Measurements from ENCODE around the gene TICAM1.
"Not testable (repeated sequence)": the region's sequence is repeated elsewhere in the genome, so short reads cannot be mapped to it uniquely, and the experiment has no call there.

TICAM1 gene

GRCh38 chr19:4843647-4843965 lies 12.1 kb upstream of the TICAM1 start:
- H3K4me3 ChIP-seq (ENCODE audit: low read depth, low read length) = no peak overlapping the region
- no peak for TF ChIP-seq POLR2A (IDR thresholded peaks at IDR 0.05; ENCODE audit: extremely low read depth, insufficient read length)
- TF ChIP-seq CTCF (IDR thresholded peaks at IDR 0.05; ENCODE audit: low read depth, low read length) = no peak
- no peak for TF ChIP-seq MYC (IDR thresholded peaks at IDR 0.05; ENCODE audit: low read depth, low read length)
- TF ChIP-seq MAX (IDR thresholded peaks at IDR 0.05; ENCODE audit: low read depth, low read length) = no peak
- DNase-seq (ENCODE audit: low read depth) = no peak

- H3K4me3 ChIP-seq (ENCODE audit: low read depth, low read length) = no peak overlapping the region
- no peak for TF ChIP-seq MAX (IDR thresholded peaks at IDR 0.05; ENCODE audit: low read depth, low read length)
- TF ChIP-seq CTCF (IDR thresholded peaks at IDR 0.05; ENCODE audit: low read depth, low read length) = no peak
- TF ChIP-seq MYC (IDR thresholded peaks at IDR 0.05; ENCODE audit: low read depth, low read length) = no peak
- no peak for TF ChIP-seq POLR2A (IDR thresholded peaks at IDR 0.05; ENCODE audit: extremely low read depth, insufficient read length)
- no peak for DNase-seq (ENCODE audit: low read depth)
Measured at GRCh38 chr19:4839192-4839591, 7.7 kb upstream of the TICAM1 start.

- TF ChIP-seq POLR2A (IDR thresholded peaks at IDR 0.05; ENCODE audit: extremely low read depth, insufficient read length) (no peak), CTCF (IDR thresholded peaks at IDR 0.05; ENCODE audit: low read depth, low read length) (no peak), MAX (IDR thresholded peaks at IDR 0.05; ENCODE audit: low read depth, low read length) (no peak)
- no peak for DNase-seq (ENCODE audit: low read depth)
- no peak overlapping the region for H3K4me3 ChIP-seq (ENCODE audit: low read depth, low read length)
Measured at GRCh38 chr19:4832776-4833175, 1.3 kb upstream of the TICAM1 start.

- not testable (repeated sequence) for DNase-seq (ENCODE audit: low read depth)
Measured at GRCh38 chr19:4831979-4832340, 448 bp upstream of the TICAM1 start.

GRCh38 chr19:4830768-4831265 lies 695 bp downstream of the TICAM1 start:
- DNase-seq (ENCODE audit: low read depth) = no peak
- TF ChIP-seq POLR2A (IDR thresholded peaks at IDR 0.05; ENCODE audit: extremely low read depth, insufficient read length) = no peak
- TF ChIP-seq CTCF (IDR thresholded peaks at IDR 0.05; ENCODE audit: low read depth, low read length) = no peak
- TF ChIP-seq MYC (IDR thresholded peaks at IDR 0.05; ENCODE audit: low read depth, low read length) = no peak
- no peak for TF ChIP-seq MAX (IDR thresholded peaks at IDR 0.05; ENCODE audit: low read depth, low read length)
- no peak overlapping the region for H3K4me3 ChIP-seq (ENCODE audit: low read depth, low read length)

More at GRCh38 chr19:4831979-4832340, 448 bp upstream of the TICAM1 start:
- H3K4me3 ChIP-seq (ENCODE audit: low read depth, low read length) = peak overlapping the region; percentile 57

- no peak overlapping the region for H3K4me3 ChIP-seq (ENCODE audit: low read depth, low read length)
- TF ChIP-seq CTCF (IDR thresholded peaks at IDR 0.05; ENCODE audit: low read depth, low read length) (no peak), MYC (IDR thresholded peaks at IDR 0.05; ENCODE audit: low read depth, low read length) (no peak), POLR2A (IDR thresholded peaks at IDR 0.05; ENCODE audit: extremely low read depth, insufficient read length) (no peak), MAX (IDR thresholded peaks at IDR 0.05; ENCODE audit: low read depth, low read length) (no peak)
Measured at GRCh38 chr19:4830332-4830731, 1.2 kb downstream of the TICAM1 start.

More at GRCh38 chr19:4830332-4830731, 1.2 kb downstream of the TICAM1 start:
- no peak for DNase-seq (ENCODE audit: low read depth)

All from NB4 (cell line).